GM19324 (cell line): ENCODE measurements around the gene HMOX2.

Experiments
- ATAC-seq: cut with Tn5 transposase; IDR thresholded peaks from one replicate; pipeline ENCODE4 v1.9.1; 2021; ENCODE audit warnings: mild to moderate bottlenecking, moderate library complexity; ENCODE audit not compliant: unreplicated experiment, low FRiP score

Gene HMOX2

DNA sequence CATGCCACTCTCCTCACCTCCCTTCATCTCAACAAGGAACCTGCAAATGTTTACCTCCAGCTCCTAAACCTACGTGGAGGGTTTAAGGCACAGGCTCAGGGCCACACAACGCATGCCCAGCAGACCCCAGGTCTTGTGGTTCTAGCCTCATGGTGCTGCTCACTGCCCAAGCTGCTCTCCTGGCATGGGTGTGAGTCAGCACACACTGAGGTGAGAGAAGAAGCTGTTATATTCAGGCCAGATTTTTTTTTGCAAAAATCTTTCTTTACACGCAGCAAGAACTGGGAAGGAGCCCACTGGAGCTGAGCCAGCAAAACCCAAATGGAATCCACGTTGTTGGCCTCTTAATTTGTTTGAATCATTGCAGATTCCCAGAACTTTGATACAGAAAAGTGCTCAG, 74.4 kb downstream of the HMOX2 start:
- ATAC-seq: no peak

DNA sequence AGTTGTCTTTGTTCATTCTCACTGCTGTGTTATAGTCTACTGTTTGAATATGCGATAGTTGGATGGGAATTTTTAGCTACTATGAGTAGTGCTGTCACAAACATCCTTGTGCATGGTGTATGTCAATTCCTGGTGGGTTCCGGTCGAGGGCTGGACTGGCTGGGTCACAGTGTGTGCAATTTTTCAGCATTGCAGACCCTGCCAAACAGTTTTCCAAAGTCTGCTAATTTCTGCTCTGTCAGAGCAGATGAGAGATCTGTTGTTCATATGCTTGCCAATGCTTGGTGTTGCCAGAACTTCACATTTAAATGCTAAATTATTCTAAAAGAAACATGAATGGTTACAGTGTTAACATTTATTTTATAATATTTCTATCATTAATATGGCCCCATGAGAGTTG, 76.3 kb downstream of the HMOX2 start:
- no peak for ATAC-seq

DNA sequence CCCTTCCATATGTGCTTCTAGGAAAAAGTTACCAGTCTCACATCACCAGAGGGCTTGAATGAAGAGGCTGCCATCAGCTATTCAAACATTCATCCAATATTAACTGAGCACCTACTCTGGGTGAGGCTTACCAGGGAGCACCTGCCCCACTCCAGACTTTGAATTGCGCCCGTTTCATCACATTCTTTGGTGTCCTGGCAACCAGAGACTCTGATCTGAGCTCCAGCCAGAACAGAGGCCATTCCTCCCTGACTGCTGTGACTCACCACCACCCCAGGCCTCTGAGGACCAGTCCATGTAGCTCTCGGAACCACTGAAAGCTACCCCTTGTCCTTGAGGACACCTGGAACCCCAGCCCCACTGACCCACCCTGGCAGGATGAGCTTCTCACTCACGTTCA, 79.9 kb downstream of the HMOX2 start, which contains the start of gene C16orf96:
Gene C16orf96 (plus strand): TSS at position 229 of the 400 bp plus-strand sequence. CDS start 150 bp downstream, at position 379.
- no peak for ATAC-seq

GRCh38 chr16:4556580-4556979, 80.4 kb downstream of the HMOX2 start:
- no peak for ATAC-seq

DNA sequence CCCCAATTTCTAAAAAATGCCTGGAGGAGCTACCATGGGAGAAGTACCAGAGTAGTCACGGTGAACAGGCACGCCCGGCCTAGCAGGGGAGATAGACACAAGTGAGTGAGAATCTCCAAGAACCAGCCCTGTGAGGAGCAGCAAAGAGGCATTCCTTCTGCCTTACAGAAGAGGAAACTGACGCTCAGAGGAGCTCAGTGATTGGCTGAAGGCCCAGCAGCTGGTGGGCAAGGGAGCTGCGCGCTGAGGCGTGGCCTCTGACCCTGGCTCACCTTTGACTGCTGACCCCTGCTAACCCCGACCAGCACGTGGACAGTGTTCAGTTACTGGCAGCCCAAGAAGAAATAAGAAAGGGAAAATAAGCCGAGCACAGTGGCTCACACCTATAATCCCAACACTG, 81.8 kb downstream of the HMOX2 start:
- no peak for ATAC-seq
